Activated CD8-positive, alpha-beta T cell treated with anti-CD3 and anti-CD28 coated beads for 36 hours (primary cell): Measurements from ENCODE around the gene CYBB. TPM values are rescaled to one million over a fixed set of nuclear protein-coding genes. Genes with fewer than 3 reads are reported as not detected.

Experiments
- ATAC-seq: fragments of 200-7000 bp; cut with Tn5 transposase; one replicate; pipeline ENCODE4 v1.10.0; 2021; ENCODE audit warnings: mild to moderate bottlenecking, moderate library complexity
- CTCF ChIA-PET: fragments of 350-600 bp; sonication (Branson Sonifier 250); formaldehyde crosslinking; loops from one replicate; lab custom pipeline; 2021; ENCODE audit warnings: antibody characterized with exemption; lab: Charles Lee
- POLR2A ChIA-PET: fragments of 350-600 bp; sonication (Branson Sonifier 250); formaldehyde crosslinking; loops from one replicate; lab custom pipeline; 2021; ENCODE audit warnings: antibody characterized with exemption; lab: Charles Lee
- DNase-seq: peaks from one replicate; pipeline ENCODE4 v3.0.0-alpha.2; 2020
- H3K27ac Mint-ChIP-seq: one replicate; pipeline ENCODE4 v1.8.0; 2021; ENCODE audit warnings: mild to moderate bottlenecking, mixed read lengths
- H3K27me3 Mint-ChIP-seq: one replicate; pipeline ENCODE4 v1.8.0; 2021; ENCODE audit warnings: mixed read lengths
- H3K36me3 Mint-ChIP-seq: one replicate; pipeline ENCODE4 v1.8.0; 2021; ENCODE audit warnings: low read depth, mixed read lengths
- H3K4me1 Mint-ChIP-seq: one replicate; pipeline ENCODE4 v1.8.0; 2021; ENCODE audit warnings: low read depth, mixed read lengths
- H3K4me3 Mint-ChIP-seq: one replicate; pipeline ENCODE4 v1.8.0; 2021; ENCODE audit warnings: mild to moderate bottlenecking, moderate library complexity, mixed read lengths
- H3K9me3 Mint-ChIP-seq: one replicate; pipeline ENCODE4 v1.8.0; 2021; ENCODE audit warnings: mixed read lengths
- intact Hi-C: fragments of 100-400 bp; cut with micrococcal nuclease; formaldehyde crosslinking; loops from one replicate; pipeline ENCODE4 v1.10.0; 2022
- total RNA-seq, 2 experiments: library from RNA; stranded (reverse); gene quantifications; one replicate each; pipeline ENCODE4 v1.2.3, GENCODE V29; 2021
- TF ChIP-seq, protein P1 (sequence below): fragments of 200-600 bp; IDR thresholded peaks from one replicate; pipeline ENCODE4 v1.8.0; 2022; ENCODE audit warnings: antibody characterized with exemption, mild to moderate bottlenecking

The CYBB gene
- under 1 TPM; 0.07 to 0.25 TPM for total RNA-seq

DNA sequence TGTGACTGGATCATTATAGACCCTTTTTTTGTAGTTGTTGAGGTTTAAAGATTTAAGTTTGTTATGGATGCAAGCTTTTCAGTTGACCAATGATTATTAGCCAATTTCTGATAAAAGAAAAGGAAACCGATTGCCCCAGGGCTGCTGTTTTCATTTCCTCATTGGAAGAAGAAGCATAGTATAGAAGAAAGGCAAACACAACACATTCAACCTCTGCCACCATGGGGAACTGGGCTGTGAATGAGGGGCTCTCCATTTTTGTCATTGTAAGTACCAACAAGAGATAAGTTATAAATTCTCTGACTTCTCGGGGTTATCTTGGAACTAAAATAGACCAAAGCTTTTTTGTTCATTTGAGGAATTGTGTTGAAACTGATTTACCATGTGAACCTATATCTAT, at the start of gene CYBB:
CYBB (plus strand) TSS at position 203 of the 400 bp plus-strand sequence; CDS start at position 222, 19 bp downstream.
- Mint-ChIP-seq H3K9me3 (no peaks in the 10 kb centered on the region), H3K36me3 (no peaks in the 10 kb centered on the region), H3K27ac (no peak within 1 kb of the TSS), H3K4me1 (peaks cover 23% of the 10 kb centered on the region), H3K4me3 (no peak within 1 kb of the TSS), H3K27me3 (no peaks in the 10 kb centered on the region)
- TF ChIP-seq, protein P1, sequence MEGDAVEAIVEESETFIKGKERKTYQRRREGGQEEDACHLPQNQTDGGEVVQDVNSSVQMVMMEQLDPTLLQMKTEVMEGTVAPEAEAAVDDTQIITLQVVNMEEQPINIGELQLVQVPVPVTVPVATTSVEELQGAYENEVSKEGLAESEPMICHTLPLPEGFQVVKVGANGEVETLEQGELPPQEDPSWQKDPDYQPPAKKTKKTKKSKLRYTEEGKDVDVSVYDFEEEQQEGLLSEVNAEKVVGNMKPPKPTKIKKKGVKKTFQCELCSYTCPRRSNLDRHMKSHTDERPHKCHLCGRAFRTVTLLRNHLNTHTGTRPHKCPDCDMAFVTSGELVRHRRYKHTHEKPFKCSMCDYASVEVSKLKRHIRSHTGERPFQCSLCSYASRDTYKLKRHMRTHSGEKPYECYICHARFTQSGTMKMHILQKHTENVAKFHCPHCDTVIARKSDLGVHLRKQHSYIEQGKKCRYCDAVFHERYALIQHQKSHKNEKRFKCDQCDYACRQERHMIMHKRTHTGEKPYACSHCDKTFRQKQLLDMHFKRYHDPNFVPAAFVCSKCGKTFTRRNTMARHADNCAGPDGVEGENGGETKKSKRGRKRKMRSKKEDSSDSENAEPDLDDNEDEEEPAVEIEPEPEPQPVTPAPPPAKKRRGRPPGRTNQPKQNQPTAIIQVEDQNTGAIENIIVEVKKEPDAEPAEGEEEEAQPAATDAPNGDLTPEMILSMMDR = no peak
- ChIA-PET POLR2A (no interaction called here), CTCF (no interaction called here)
- ATAC-seq = no peak
- intact Hi-C loops = no loop called here
- no peak for DNase-seq

DNA sequence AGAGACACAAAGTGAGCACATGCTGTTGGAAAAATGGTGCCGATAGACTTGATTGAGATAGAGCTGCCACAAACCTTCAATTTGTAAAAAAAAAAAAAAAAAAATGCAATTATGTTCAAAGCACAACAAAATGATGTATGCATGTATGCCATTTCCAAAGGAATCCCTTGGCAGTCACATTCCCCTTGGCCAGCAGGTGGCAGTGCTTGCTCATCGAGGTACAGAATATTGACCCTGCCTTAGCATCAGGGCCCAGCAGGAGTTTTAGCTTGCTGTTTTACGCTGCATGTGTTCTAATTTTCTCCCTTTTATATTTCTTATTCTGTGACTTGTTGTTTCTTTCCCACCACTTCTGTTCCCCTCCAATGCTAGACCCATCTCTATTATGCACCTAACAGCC, 34.5 kb upstream of the CYBB start:
- TF ChIP-seq, protein P1 = peak; percentile 67
- ATAC-seq (peak; percentile 41), DNase-seq (peak; percentile 82)
- Mint-ChIP-seq H3K36me3 (no peaks in the 10 kb centered on the region), H3K27me3 (no peaks in the 10 kb centered on the region), H3K9me3 (no peaks in the 10 kb centered on the region), H3K4me3 (no peak overlapping the region), H3K4me1 (peaks cover 16% of the 10 kb centered on the region), H3K27ac (peak overlapping the region; percentile 85)
- CTCF ChIA-PET = interaction anchor here (0.6 to 6.3 kb wide), 21 partner anchors 10 to 582 kb away, joined by 3 to 165 read pairs (median 5); partner anchors contain the start of gene RPGR
- intact Hi-C loops = loop anchor here (1.0 kb wide), 1 partner anchor 80 kb away; no protein-coding TSS in a partner anchor
- POLR2A ChIA-PET = interaction anchor here (1.1 to 1.6 kb wide), 3 partner anchors 78 to 167 kb away, joined by 3 to 7 read pairs (median 3); no protein-coding TSS in a partner anchor

DNA sequence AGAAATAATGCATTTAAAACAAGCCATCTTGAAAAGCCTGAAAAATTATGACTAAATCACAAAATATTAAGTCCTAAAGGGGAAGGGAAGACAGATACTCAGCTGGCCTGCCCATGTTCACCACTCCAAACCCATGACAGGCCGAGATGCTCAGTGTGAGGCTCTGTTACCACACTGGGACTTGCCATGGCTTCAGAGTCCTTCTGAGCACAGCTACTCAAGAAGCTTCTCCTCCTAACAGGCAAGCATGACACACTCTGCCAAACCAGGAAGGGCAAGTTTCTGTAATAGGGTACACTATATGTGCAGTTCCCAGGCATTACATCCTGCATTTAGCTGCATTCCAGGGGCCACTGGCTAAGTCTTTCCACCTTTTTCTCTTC, 34.0 kb upstream of the CYBB start:
- ATAC-seq (peak; percentile 57), DNase-seq (peak; percentile 24)
- Mint-ChIP-seq H3K4me1 (peaks cover 16% of the 10 kb centered on the region), H3K4me3 (no peak overlapping the region), H3K36me3 (no peaks in the 10 kb centered on the region), H3K27me3 (no peaks in the 10 kb centered on the region), H3K9me3 (no peaks in the 10 kb centered on the region), H3K27ac (peak overlapping the region; percentile 85)
- TF ChIP-seq, protein P1 = no peak
- CTCF ChIA-PET = interaction anchor here (0.6 to 6.3 kb wide), 23 partner anchors 9 to 581 kb away, joined by 3 to 165 read pairs (median 5); partner anchors contain the start of gene RPGR
- intact Hi-C loops = loop anchor here (1.0 kb wide), 1 partner anchor 79 kb away; no protein-coding TSS in a partner anchor
- POLR2A ChIA-PET = interaction anchor here (1.1 to 1.6 kb wide), 3 partner anchors 78 to 166 kb away, joined by 3 to 7 read pairs (median 3); no protein-coding TSS in a partner anchor

DNA sequence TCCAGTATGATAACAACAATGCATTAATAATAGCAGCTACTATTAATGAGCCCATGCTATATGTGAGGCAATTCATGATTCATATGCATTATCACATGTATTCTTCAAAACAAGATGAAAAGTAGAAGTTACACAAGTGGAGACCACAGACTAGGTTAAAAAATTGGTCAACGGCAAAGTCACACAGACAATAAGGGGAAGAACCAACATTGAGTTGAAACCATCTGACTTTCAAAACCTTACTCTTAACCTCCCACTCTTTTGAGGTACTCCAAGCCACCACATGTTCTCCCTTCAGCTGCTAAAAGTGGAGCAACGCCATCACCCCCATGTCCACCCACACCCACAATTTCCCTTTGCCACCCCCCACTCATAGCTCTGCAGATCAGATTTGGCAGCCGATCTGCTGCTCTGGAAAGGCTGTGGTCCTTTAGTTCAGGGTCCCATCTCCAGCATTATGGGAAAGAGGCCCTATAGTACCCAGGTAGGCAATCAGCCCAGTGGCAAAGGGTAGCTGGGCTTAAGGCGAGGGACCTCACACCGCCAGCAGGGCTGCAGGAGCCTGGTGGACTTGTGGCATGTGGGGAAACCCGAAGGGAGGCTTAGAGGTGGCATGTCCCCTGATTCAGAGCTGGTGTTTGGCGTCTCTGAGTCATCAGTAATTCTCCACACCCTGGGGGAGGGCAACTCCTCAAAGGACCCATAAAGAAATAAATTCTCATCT, 33.5 kb upstream of the CYBB start:
- peaks cover 16% of the 10 kb centered on the region for H3K4me1 Mint-ChIP-seq
- ATAC-seq = peak; percentile 80
- H3K9me3 Mint-ChIP-seq = peaks cover 3% of the 10 kb centered on the region

More for the DNA sequence above, 33.5 kb upstream of the CYBB start:
- Mint-ChIP-seq H3K36me3 (no peaks in the 10 kb centered on the region), H3K27me3 (no peaks in the 10 kb centered on the region), H3K27ac (peak overlapping the region; percentile 85), H3K4me3 (no peak overlapping the region)
- DNase-seq = peak; percentile 76
- ChIA-PET POLR2A (interaction anchor here (1.1 to 1.6 kb wide), 3 partner anchors 77 to 166 kb away, joined by 3 to 7 read pairs (median 3); no protein-coding TSS in a partner anchor), CTCF (interaction anchor here (0.7 to 6.3 kb wide), 20 partner anchors 9 to 581 kb away, joined by 3 to 165 read pairs (median 5); partner anchors contain the start of gene RPGR)
- TF ChIP-seq, protein P1 = no peak
- intact Hi-C loops = no loop called here
